ENCODE data around the gene TLCD3A.
A peak's percentile ranks its signal among the peaks of the same experiment; 100 is the strongest.
"Not testable (repeated sequence)": the region's sequence is repeated elsewhere in the genome, so short reads cannot be mapped to it uniquely, and the experiment has no call there.

TLCD3A gene

DNA sequence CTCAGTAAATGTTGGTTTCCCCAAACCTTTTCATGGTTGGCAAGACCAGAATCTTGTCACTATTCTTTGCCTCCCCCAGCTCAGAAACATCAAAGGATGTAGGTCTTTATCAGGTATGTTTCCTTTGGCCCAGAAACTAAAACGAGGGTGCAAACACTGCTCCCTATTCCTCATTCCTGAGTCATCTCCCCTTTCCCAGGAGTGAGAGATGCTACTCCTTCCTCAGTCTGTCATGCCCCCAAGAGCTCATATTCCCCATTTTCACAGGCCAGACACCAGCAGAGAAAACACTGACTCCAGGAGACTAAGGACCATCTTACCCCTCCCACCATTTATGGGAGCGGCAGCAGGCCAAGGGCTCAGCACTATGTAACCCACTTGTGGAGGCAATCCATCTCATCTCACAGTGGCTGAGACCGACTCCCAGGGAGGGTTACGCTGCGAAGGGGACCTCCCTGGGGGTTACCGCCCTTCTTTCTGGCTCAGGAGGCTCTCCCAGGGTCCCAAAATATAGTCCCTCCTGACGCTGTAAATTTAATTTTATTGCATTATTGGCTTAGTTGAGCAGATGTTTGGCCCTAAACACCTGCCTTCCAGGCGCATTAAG is 18.1 kb downstream of the TLCD3A start:
- no peak for DNase-seq

DNA sequence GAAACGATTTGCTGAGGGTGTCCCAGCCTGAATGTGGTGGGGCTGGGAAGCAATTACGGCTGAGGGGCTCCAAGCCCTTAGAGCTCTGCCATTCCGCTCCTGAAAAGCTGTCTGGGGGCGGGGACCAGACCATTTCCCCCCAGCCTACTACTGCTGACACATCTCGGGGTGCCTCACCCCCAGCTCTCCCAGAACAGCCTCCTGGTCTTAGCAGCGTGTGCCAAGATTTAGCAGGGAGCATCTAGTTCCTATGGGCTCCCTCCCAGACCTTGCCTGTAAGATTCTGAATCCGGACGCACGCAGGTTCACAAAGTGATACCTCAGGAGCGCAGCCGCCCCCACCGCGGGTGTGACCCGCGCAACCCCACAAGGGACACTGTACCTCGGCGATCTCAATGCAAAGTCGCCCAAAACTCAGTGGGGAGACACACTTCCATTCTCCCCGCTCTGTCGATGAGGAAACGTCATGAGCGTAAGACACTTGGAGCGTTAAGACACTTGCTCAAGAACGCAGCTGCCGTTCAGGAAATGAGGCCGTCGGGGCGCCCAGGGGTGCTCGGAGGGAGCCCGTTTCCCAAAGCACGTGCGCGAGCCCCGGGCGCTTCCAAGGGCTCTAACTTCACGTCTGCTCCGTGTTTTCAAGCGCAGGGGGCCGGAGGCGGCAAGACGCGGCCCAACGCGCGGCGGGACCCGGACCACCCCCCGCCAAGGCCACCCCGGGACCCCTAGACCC is 19.0 kb downstream of the TLCD3A start:
- DNase-seq, result peak; percentile 56 to 60

DNA sequence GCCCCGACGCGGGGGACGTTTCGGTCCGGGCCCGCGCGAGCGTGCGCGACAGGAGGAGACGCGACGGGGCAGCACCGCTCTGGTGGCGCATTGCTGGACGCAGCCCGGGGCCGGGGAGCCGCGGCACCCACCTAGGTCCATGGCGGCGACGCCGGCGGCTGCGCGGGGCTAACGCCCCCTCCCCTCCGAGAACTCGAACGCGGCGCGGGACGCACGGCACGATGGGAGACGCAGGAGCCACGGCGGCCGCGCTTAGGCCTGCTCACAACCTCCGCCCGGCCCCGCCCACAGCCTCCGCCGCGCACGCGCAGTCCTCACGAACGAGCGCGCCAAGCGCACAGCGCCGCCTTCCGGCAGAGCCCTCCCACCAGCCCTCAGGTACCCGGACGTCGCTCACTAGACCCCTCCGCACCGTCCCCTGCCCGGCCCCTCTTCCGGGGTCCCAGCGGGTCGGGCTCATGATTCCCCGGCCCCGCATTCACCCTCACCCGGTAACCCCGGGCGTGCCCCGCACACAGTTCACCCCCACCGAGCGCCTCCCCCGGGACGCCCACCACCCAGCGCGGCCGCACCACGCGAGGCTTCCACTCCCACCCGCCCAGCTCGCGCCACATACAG is 19.7 kb downstream of the TLCD3A start, which contains the start of gene GEMIN4:
GEMIN4 (minus strand) TSS at position 263 of the 618 bp plus-strand sequence; CDS start at position 141, 122 bp downstream.
- DNase-seq, result peak; percentile 95 to 98

GRCh38 chr17:752620-753219 is 20.3 kb downstream of the TLCD3A start:
- peak in 1 of 2 donors; percentile 59 for DNase-seq

GRCh38 chr17:753418-753817 is 21.0 kb downstream of the TLCD3A start:
- no peak for DNase-seq

DNA sequence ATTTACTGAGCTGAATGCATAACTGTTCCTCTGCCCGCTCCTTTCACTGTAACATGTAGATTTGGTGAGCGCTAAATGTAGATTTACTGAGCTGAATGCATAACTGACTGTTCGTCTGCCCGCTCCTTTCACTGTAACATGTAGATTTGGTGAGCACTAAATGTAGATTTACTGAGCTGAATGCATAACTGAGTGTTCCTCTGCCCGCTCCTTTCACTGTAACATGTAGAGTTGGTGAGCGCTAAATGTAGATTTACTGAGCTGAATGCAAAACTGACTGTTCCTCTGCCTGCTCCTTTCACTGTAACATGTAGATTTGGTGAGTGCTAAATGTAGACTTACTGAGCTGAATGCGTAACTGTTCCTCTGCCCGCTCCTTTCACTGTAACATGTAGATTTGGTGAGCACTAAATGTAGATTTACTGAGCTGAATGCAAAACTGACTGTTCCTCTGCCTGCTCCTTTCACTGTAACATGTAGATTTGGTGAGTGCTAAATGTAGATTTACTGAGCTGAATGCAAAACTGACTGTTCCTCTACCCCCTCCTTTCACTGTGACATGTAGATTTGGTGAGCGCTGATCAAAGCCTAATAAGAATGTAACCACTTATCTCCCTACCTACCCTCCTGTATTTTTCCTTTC is 23.0 kb downstream of the TLCD3A start:
- not testable (repeated sequence) for DNase-seq

GRCh38 chr17:756010-756567 is 23.7 kb downstream of the TLCD3A start:
- DNase-seq, result not testable (repeated sequence)

- no peak for DNase-seq
Observed at GRCh38 chr17:759964-760363, 27.6 kb downstream of the TLCD3A start.

- DNase-seq, result no peak
Observed at GRCh38 chr17:760371-760770, 28.0 kb downstream of the TLCD3A start.

GRCh38 chr17:767076-767475 is 34.7 kb downstream of the TLCD3A start:
- no peak for DNase-seq

DNA sequence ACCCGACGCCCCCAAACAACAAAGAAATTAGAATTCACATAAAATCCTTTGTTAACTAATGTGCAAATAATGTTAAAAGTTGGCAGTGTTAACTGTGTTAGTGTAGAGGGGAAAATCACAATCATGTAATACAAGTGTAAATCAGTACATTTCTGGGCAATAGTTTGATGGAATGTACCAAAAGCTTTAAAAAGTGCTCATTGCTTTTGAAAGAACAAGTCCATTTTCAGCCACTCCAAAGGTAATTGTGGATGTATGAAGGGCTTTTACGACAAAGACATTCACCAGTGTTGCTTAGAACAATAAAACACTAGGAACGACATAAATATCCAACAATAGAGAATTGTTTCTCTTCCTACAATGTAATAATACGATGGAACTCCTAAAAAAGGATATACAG is 40.6 kb downstream of the TLCD3A start:
- no peak for DNase-seq

GRCh38 chr17:773467-774312 is 41.3 kb downstream of the TLCD3A start:
- no peak for DNase-seq

- DNase-seq, result no peak
Observed at GRCh38 chr17:774313-774584, 41.9 kb downstream of the TLCD3A start.

GRCh38 chr17:778096-778495 is 45.7 kb downstream of the TLCD3A start:
- no peak for DNase-seq

- peak; percentile 89 to 95 for DNase-seq
Observed at GRCh38 chr17:781805-782731, 49.7 kb downstream of the TLCD3A start, which contains the start of the genes GLOD4 and MRM3. TSS of gene GLOD4 (minus strand) at chr17:782280. CDS start at chr17:782255, 25 bp downstream. TSS of gene MRM3 (plus strand) at chr17:782353. CDS start at chr17:782379, 26 bp downstream.

DNA sequence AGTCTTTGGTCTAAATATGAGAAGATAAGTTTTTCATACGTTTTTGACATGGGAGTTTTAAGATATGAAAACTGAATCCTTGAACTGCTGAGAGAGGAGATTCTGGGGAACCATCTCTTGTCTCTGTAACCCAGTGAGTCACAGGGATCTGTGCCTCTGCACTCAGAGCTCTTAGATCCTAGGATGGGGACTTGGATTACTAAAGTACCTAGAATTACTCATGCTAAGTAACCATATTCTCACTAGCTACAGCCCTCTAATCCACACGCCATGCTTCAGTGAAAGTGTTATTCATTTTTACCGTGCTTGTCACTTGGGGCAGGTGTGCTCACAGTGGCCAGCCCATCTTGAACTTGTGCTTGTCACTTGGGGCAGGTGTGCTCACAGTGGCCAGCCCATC is 51.7 kb downstream of the TLCD3A start:
- DNase-seq, result no peak

DNA sequence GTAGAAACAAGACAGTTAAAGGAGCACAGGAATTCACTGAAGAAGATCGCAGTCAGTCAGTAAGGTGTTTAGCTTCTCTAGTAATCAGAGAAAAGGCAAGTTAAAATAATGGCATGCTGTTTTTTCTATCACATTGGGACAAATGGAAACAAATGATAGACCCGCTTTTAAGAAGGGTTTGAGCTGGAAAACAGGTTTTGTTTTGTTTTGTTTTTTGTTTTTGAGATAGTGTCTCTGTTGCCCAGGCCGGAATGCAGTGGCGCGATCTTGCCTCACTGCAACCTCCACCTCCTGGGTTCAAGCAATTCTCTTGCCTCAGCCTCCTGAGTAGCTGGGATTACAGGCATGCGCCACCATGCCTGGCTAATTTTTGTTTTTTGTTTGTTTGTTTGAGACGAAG is 53.5 kb downstream of the TLCD3A start:
- not testable (repeated sequence) for DNase-seq

DNA sequence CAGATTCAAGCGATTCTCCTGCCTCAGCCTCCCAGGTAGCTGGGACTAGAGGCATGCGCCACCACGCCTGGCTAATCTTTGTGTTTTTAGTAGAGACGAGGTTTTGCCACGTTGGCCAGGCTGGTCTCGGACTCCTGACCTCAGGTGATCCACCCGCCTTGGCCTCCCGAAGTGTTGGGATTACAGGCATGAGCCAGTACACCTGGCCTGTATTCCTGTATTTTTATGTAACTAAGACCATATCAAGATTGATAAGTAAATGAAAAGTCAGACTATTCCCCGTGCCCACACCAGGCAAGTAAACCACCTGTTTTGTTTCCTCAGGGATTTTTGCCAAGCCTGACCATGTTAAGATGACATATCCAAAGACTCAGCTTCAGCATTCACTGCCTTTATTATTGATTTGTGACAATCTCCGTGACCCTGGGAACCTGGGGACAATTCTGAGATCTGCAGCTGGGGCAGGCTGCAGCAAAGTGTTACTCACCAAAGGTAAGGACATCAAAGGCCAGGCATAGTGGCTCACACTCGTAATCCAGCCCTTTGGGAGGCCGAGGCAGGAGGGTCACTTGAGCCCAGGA is 55.3 kb downstream of the TLCD3A start:
- DNase-seq, result no peak

- DNase-seq, result no peak
Observed at GRCh38 chr17:788551-788950, 56.2 kb downstream of the TLCD3A start.

DNA sequence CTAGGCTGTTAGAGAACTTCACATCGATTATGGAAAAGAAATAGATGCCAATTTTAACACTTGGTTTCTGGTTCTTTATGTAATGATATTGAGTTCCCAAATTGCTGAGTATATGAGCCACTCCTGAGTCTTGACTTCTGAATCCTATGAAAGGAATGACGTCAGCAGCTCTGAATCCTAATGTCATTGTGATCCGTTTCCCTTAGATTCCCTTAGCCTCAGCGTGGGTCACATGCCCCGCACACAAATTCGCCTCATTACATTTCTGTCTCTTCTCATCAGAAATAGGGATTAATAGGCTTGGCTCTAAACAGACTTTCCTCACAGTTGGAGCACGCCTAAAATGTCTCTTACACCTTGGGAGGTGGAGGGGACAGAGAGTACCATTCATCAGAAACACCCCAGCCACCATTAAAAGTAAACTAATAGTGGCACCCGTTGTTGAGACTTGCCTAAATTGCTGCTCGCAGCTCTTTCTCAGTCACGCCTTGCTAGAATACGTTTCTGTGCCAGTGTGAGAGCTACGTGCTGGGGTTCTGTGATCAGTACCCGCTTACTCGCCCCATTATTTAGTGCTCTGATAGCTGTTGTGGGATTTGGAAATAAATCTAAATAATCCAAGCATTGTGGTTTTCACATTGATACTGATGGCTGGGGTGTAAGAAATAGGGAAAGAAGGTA is 56.9 kb downstream of the TLCD3A start:
- no peak for DNase-seq
